Measurements from ENCODE around the gene CD72. TPM values are rescaled to one million over a fixed set of nuclear protein-coding genes. Genes with fewer than 3 reads are reported as not detected.

Gene CD72
- total RNA-seq, 1 donor from 2014 or later: 1.8 TPM

- DNase-seq (ENCODE audit: low read depth) (peak; percentile 16), FAIRE-seq (no peak)
- Mint-ChIP-seq H3K27me3 (ENCODE audit: low read depth, unreplicated experiment) (peaks cover 2% of the 10 kb centered on the region), H3K4me1 (ENCODE audit: low read depth, unreplicated experiment) (peaks cover 10% of the 10 kb centered on the region), H3K27ac (ENCODE audit: unreplicated experiment) (no peak overlapping the region), H3K4me3 (ENCODE audit: unreplicated experiment) (peak overlapping the region; percentile 80), H3K36me3 (ENCODE audit: low read depth, unreplicated experiment) (peaks cover 1% of the 10 kb centered on the region), H3K9me3 (ENCODE audit: unreplicated experiment) (no peaks in the 10 kb centered on the region)
- no peaks in the 10 kb centered on the region for H3K79me2 ChIP-seq (ENCODE audit: insufficient read depth, low read length)
- H3K4me2 ChIP-seq (ENCODE audit: low read length): no peak overlapping the region
- no peak overlapping the region for H3K27ac ChIP-seq (ENCODE audit: low read depth, low read length)
- H4K20me1 ChIP-seq (ENCODE audit: insufficient read depth, low read length): no peaks in the 10 kb centered on the region
- H3K4me3 ChIP-seq (ENCODE audit: insufficient read depth, low read depth, low read length): no peak overlapping the region
- peaks cover 21% of the 10 kb centered on the region for H3K4me1 ChIP-seq (ENCODE audit: insufficient read depth, low read length)
- no peak overlapping the region for H3K9ac ChIP-seq (ENCODE audit: low read length)
- H3K27me3 ChIP-seq (ENCODE audit: insufficient read depth, low read length): no peaks in the 10 kb centered on the region
- no peak for TF ChIP-seq CTCF (IDR thresholded peaks at IDR 0.05; ENCODE audit: insufficient read depth, low read depth, low read length)
- TF ChIP-seq EZH2 (IDR thresholded peaks at IDR 0.05; ENCODE audit: insufficient read depth, low read length): no peak
- H3K36me3 ChIP-seq (ENCODE audit: insufficient read depth, low read length): peaks cover 4% of the 10 kb centered on the region
- no peaks in the 10 kb centered on the region for H3K9me3 ChIP-seq (ENCODE audit: insufficient read depth, low read depth, low read length)
- H2AFZ ChIP-seq (ENCODE audit: low read depth, low read length): no peak overlapping the region
Observed at GRCh38 chr9:35666045-35666444, 47.8 kb upstream of the CD72 start.

GRCh38 chr9:35665471-35665818 lies 47.2 kb upstream of the CD72 start:
- no peaks in the 10 kb centered on the region for H3K79me2 ChIP-seq (ENCODE audit: insufficient read depth, low read length)
- H3K9ac ChIP-seq (ENCODE audit: low read length): peak overlapping the region; percentile 66
- no peaks in the 10 kb centered on the region for H3K27me3 ChIP-seq (ENCODE audit: insufficient read depth, low read length)
- no peaks in the 10 kb centered on the region for H4K20me1 ChIP-seq (ENCODE audit: insufficient read depth, low read length)
- FAIRE-seq (no peak), DNase-seq (ENCODE audit: low read depth) (no peak)
- Mint-ChIP-seq H3K4me3 (ENCODE audit: unreplicated experiment) (peak overlapping the region; percentile 80), H3K27ac (ENCODE audit: unreplicated experiment) (no peak overlapping the region), H3K36me3 (ENCODE audit: low read depth, unreplicated experiment) (peaks cover 1% of the 10 kb centered on the region), H3K9me3 (ENCODE audit: unreplicated experiment) (no peaks in the 10 kb centered on the region), H3K4me1 (ENCODE audit: low read depth, unreplicated experiment) (peaks cover 15% of the 10 kb centered on the region), H3K27me3 (ENCODE audit: low read depth, unreplicated experiment) (peaks cover 2% of the 10 kb centered on the region)
- H3K9me3 ChIP-seq (ENCODE audit: insufficient read depth, low read depth, low read length): no peaks in the 10 kb centered on the region
- H3K4me3 ChIP-seq (ENCODE audit: insufficient read depth, low read depth, low read length): peak overlapping the region; percentile 58
- H3K4me1 ChIP-seq (ENCODE audit: insufficient read depth, low read length): peaks cover 21% of the 10 kb centered on the region
- H2AFZ ChIP-seq (ENCODE audit: low read depth, low read length): peak overlapping the region; percentile 88
- TF ChIP-seq EZH2 (IDR thresholded peaks at IDR 0.05; ENCODE audit: insufficient read depth, low read length): no peak
- no peak for TF ChIP-seq CTCF (IDR thresholded peaks at IDR 0.05; ENCODE audit: insufficient read depth, low read depth, low read length)
- peaks cover 6% of the 10 kb centered on the region for H3K36me3 ChIP-seq (ENCODE audit: insufficient read depth, low read length)
- H3K4me2 ChIP-seq (ENCODE audit: low read length): peak overlapping the region; percentile 93
- no peak overlapping the region for H3K27ac ChIP-seq (ENCODE audit: low read depth, low read length)

GRCh38 chr9:35664531-35665470 lies 46.6 kb upstream of the CD72 start, which contains the start of gene ARHGEF39:
ARHGEF39 (minus strand) TSS chr9:35665195; CDS start chr9:35665169, 26 bp downstream.
- Histone ChIP-seq H3K9ac (ENCODE audit: low read length) (peak within 1 kb of the TSS; percentile 66), H3K4me3 (ENCODE audit: insufficient read depth, low read depth, low read length) (peak within 1 kb of the TSS; percentile 58), H3K4me2 (ENCODE audit: low read length) (peak within 1 kb of the TSS; percentile 93), H3K4me1 (ENCODE audit: insufficient read depth, low read length) (peaks cover 21% of the 10 kb centered on the region), H3K27me3 (ENCODE audit: insufficient read depth, low read length) (no peaks in the 10 kb centered on the region), H3K79me2 (ENCODE audit: insufficient read depth, low read length) (no peaks in the 10 kb centered on the region), H3K9me3 (ENCODE audit: insufficient read depth, low read depth, low read length) (no peaks in the 10 kb centered on the region), H3K27ac (ENCODE audit: low read depth, low read length) (peak within 1 kb of the TSS; percentile 14), H3K36me3 (ENCODE audit: insufficient read depth, low read length) (peaks cover 6% of the 10 kb centered on the region), H2AFZ (ENCODE audit: low read depth, low read length) (peak within 1 kb of the TSS; percentile 88), H4K20me1 (ENCODE audit: insufficient read depth, low read length) (no peaks in the 10 kb centered on the region)
- DNase-seq (ENCODE audit: low read depth) (peak; percentile 45), FAIRE-seq (no peak)
- H3K4me1 Mint-ChIP-seq (ENCODE audit: low read depth, unreplicated experiment): peaks cover 15% of the 10 kb centered on the region
- no peaks in the 10 kb centered on the region for H3K9me3 Mint-ChIP-seq (ENCODE audit: unreplicated experiment)
- H3K27ac Mint-ChIP-seq (ENCODE audit: unreplicated experiment): no peak within 1 kb of the TSS
- H3K4me3 Mint-ChIP-seq (ENCODE audit: unreplicated experiment): peak within 1 kb of the TSS; percentile 80
- H3K36me3 Mint-ChIP-seq (ENCODE audit: low read depth, unreplicated experiment): peaks cover 1% of the 10 kb centered on the region
- H3K27me3 Mint-ChIP-seq (ENCODE audit: low read depth, unreplicated experiment): peaks cover 2% of the 10 kb centered on the region
- TF ChIP-seq EZH2 (IDR thresholded peaks at IDR 0.05; ENCODE audit: insufficient read depth, low read length) (no peak), CTCF (IDR thresholded peaks at IDR 0.05; ENCODE audit: insufficient read depth, low read depth, low read length) (no peak)

All from astrocyte (in vitro differentiated cells and primary cell).